ENCODE data around the gene DRGX.

DRGX gene

GRCh38 chr10:49360271-49361177 is 35.4 kb downstream of the DRGX start:
- no peak for DNase-seq

DNA sequence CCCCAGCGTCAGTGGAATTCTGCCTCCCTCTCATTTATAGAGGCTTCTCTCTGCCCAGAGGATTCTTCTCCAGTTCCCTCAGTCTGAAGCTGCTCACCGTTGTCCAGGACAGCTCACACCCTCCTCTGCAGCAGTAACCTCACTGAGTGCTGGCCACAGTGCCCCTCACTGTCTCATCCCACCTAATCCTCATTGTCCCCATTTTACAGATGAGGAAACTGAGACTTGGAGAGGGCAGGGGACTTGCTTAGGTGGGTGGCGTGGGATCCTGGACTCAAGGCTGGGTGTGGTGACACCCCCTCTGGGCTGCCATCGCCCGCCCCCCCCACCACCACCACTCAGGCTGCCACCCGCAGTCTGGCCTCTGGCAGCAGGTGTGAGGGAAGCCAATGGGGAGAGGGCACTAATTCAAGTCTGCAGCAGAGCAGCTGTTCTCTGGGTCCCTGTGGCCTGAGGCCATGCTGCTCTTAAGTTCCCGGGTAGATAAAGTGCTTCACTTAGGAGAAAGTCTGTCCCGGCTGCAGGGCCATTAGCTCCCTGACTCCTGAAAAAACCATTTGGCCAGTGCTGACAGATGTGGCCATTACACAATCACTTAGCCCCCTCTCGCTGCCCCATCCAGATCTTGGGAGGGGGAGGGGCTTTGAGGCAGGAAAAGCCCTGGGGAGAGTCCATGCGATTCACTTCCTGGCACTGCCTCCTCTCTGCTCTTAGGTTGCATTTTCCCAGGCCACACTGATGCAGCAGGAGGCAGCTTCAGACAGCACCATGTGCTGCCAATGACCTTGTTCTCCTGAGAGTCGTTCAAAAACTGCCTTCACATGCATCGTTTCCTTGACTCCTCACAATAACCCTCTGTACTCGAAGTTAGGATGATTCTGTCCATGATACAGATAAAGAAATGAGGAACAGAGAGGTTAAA is 36.3 kb downstream of the DRGX start:
- DNase-seq = no peak

DNA sequence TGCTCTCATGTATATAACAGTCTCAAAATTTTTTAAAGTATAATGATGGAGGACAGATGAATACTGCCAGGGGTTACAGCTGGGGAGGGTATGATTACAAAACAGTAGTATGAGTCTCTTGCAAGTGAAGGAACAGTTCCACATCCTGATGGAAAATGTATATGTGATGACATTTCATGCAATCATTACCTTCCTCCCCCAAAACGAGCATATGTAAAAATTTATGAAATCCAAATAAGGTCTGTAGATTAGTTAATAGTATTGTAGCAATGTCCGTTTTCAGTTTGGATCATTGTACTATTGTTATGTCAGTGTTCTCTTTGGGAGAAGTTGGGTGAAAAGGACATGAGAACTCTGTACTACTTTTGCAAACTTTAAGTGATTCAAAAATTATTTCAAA is 38.0 kb downstream of the DRGX start:
- no peak for DNase-seq

DNA sequence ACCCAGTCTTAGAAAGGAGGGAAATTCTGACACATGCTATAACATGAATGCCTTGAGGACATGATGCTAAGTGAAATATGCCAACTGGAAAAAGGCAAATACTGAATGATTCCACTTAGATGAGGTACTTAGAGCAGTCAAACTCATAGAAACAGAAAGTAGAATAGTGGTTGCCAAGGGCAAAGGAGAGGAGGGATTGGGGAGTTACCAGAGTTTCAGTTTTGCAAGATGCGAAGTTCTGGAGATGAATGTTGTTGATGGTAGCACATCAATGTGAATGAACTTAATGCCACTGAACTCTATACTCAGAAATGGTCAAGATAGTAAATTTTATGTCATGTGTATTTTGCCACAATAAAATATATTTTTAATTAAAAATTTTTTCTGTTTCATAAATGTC is 38.9 kb downstream of the DRGX start:
- no peak for DNase-seq

GRCh38 chr10:49356181-49356580 is 39.7 kb downstream of the DRGX start:
- DNase-seq = no peak

DNA sequence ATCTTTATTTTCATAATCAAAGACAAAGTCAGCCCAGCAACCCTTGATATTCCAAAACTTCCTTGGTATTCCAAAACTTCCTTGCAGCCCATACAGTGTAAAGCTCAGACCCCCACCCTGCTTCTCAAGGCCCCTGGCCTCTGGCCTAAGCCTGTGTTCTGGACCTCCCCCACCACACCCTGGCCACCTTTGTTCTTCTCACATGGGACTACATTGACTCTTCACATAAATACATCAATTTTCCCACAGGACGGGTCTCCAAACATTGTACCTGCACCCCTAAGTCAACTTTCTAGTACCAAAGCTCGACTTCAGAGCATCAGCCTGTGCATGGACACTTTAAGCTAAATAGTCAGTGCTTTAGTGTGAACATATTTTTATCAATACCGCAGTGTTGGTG is 40.7 kb downstream of the DRGX start:
- DNase-seq = no peak

GRCh38 chr10:49354593-49354992 is 41.3 kb downstream of the DRGX start:
- DNase-seq = no peak

GRCh38 chr10:49353895-49354566 is 41.9 kb downstream of the DRGX start:
- no peak for DNase-seq

GRCh38 chr10:49353026-49353894 is 42.6 kb downstream of the DRGX start:
- DNase-seq = no peak

GRCh38 chr10:49352323-49352722 is 43.6 kb downstream of the DRGX start:
- DNase-seq = no peak

DNA sequence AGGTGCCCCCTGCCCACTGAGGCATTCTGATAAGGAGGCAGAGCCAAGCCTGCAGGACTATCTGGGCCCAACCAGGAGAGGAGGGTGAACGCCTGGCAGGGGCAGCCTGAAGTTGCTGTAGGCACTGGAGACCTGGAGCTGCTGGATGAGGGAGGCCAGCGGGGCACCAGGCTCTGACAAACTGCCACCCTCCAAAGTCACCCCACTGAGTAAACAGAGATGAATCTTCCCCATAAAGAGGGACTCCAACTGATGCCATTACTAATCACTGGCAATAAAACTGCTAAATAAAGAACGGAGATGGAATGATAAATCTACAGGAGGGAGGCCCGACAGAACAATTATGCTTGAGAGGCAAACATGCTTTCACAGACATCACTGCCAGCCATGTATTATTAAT is 44.2 kb downstream of the DRGX start:
- DNase-seq = no peak

DNA sequence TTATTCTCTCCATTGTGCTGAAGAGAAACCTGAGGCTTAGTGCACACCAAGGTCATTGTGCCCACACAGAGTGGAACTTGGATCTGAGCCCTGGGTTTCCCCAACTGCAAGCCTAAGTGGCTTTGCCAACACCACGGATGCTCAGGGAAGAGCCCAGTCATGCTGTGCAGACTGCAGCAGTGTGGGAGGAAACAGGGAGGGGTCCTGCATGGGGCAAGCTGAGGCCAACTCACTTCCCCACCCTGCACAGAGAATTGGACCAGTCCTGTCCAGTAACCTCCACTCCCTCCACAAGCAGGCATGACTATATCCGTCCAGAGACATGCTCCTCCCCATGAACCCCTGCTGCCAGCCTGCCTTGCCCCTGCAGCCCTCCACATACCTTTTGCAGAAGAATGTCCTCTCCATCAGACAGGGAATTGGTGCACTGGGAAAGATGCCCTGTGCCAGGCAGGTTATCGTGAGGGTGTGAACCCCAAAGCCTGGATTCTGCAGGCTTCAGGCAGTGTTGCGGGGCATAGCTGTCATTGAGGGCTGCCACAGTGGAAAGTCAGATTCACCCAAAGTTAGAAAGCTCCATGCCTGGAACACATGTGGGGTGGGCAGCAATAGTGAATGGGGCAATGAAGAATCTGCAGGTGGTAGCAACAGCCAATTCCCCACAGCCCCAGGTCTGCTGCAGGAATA is 44.9 kb downstream of the DRGX start:
- DNase-seq = no peak

- no peak for DNase-seq
Measured at GRCh38 chr10:49350138-49350537, 45.8 kb downstream of the DRGX start.

- no peak for DNase-seq
Measured at GRCh38 chr10:49349390-49349789, 46.5 kb downstream of the DRGX start.

GRCh38 chr10:49348593-49348992 is 47.3 kb downstream of the DRGX start:
- no peak for DNase-seq

GRCh38 chr10:49347827-49348226 is 48.1 kb downstream of the DRGX start:
- DNase-seq = no peak

GRCh38 chr10:49347342-49347741 is 48.5 kb downstream of the DRGX start:
- DNase-seq = no peak

DNA sequence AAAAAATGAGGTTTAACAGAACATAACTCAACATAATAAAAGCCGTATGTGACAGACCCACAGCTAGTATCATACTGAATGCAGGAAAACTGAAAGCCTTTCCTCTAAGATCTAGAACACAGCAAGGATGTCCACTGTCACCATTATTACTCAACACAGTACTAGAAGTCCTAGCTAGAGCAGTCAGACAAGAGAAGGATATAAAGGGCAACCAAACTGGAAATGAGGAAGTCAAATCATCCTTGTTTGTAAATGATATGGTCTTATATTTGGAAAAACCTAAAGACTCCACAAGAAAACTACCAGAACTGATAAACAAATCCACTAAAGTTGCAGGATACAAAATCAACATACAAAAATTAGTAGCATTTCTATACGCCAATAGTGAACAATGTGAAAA is 51.0 kb downstream of the DRGX start:
- no peak for DNase-seq

GRCh38 chr10:49338604-49339003 is 57.3 kb downstream of the DRGX start:
- DNase-seq = no peak

- no peak for DNase-seq
Measured at GRCh38 chr10:49335364-49335972, 60.4 kb downstream of the DRGX start.

GRCh38 chr10:49334964-49335363 is 60.9 kb downstream of the DRGX start:
- DNase-seq = no peak

Measured in activated CD4-positive, alpha-beta T cell treated with anti-CD3 and anti-CD28 coated beads, Interleukin-2, amount 50 U/mL, for 4 hours (primary cell).